GM18868 (cell line): Measurements from ENCODE around the gene VPS41.
"Not testable (repeated sequence)": the region's sequence is repeated elsewhere in the genome, so short reads cannot be mapped to it uniquely, and the experiment has no call there.

Experiments used
- ATAC-seq: cut with Tn5 transposase; IDR thresholded peaks from one replicate; pipeline ENCODE4 v1.9.1; 2021; ENCODE audit warnings: mild to moderate bottlenecking, moderate library complexity; ENCODE audit not compliant: unreplicated experiment

Gene VPS41

GRCh38 chr7:38855867-38856266 lies 53.1 kb downstream of the VPS41 start:
- peak; percentile 19 for ATAC-seq

DNA sequence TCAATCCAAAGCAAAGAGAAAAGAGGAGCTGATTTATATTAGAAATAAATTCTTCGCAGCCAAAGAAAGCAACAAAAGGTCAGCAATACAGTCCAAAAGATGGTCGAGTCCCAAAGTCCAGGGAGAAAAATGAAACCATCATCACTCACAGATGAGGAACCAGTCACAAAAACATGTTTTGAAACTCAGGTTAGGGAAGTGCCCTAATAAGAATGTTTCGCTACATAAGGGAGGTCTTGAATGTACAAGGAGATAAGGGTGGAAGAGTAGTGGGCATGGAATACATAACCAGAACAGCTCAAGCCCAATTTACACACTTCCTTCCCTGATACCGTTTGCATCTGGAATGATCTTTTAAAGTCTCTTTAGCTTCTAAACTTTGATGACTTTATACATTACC lies 53.6 kb downstream of the VPS41 start:
- ATAC-seq: peak; percentile 74

- not testable (repeated sequence) for ATAC-seq
These were observed 54.0 kb downstream of the VPS41 start for GRCh38 chr7:38854947-38855346.

DNA sequence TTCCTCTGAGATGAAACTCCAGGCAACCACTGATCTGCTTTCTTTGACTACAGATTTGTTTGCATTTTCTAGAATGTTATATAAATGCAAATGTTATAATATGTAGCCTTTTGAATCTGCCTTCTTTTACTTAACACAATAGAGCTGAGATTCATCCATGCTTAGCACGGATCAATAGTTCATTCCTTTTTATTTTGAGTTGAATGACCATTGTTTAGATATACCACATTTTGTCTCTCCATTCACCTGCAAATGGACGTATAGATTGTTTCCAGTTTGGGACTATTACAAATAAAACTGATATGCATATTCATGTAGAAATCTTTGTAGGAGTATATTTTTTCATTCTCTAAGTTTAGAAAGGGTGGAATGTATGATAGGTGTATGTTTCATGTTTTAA lies 57.7 kb downstream of the VPS41 start:
- no peak for ATAC-seq

DNA sequence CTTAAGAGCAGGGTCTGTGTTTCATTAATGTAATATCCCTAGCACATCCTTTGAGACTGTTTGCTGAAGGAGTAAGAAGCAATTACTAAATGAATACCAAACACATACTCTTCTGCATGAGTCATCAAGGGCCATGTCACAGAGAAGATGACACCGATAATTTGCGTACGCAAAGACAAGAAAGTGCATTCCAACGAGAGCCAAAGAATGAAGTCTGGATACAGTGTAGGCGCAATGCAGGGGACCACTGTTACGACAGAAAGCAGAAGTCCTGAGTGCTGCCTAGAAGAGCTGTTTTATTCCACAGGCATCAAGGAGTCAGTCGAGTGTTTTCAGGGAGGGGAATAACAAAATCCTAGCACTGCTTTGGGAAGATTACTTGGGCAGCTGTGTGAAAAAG lies 62.7 kb downstream of the VPS41 start:
- ATAC-seq: no peak

DNA sequence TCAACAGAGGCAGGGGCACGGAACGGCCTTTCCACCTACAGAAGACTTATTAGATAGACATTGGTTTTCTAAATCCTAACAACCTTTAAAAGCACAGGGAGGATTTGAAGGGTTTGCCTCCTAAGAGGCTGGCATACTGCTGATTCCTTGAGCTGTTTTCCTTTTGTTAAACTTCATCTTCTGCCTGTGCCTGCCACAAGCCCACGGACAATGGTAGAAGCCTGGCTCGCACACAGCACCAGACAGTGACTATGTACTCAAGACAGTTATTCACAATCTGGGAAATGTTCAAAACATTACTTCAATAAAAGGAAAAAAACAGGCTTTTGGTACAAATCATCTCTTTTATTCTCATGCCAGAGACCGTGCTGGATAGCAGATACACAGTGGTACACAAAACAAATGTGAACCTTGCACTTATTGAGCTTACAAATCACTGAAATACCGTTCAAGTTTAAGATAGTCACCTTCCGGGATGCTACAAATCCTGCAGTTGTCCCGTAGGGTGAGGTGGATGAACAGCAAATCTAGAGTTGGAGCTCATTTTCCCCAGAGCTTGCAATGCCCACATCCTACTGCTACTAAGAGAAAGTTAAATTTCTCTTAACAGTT lies 63.9 kb downstream of the VPS41 start:
- ATAC-seq: no peak

- no peak for ATAC-seq
These were observed 66.2 kb downstream of the VPS41 start for GRCh38 chr7:38842746-38843145.

GRCh38 chr7:38840736-38841460 lies 68.1 kb downstream of the VPS41 start:
- no peak for ATAC-seq

DNA sequence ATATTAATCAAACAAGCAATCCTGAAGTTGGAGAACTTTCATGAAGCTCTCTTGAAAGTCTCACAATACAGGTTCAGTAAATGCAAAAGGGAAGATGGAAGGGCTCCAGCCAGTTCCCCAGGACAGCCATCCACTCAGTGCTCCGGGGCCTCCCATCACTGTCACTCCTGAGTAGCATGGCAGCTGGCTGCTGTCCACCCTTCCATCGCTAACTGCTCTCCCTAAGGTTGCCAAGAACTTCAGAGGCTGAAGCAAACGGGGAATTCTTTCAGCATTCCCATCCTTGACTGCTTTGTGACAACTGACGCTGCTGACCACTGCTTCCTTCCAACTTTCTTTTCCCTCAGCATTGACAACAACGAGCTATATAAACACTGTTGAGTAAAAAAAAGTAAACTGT lies 69.1 kb downstream of the VPS41 start:
- ATAC-seq: no peak

DNA sequence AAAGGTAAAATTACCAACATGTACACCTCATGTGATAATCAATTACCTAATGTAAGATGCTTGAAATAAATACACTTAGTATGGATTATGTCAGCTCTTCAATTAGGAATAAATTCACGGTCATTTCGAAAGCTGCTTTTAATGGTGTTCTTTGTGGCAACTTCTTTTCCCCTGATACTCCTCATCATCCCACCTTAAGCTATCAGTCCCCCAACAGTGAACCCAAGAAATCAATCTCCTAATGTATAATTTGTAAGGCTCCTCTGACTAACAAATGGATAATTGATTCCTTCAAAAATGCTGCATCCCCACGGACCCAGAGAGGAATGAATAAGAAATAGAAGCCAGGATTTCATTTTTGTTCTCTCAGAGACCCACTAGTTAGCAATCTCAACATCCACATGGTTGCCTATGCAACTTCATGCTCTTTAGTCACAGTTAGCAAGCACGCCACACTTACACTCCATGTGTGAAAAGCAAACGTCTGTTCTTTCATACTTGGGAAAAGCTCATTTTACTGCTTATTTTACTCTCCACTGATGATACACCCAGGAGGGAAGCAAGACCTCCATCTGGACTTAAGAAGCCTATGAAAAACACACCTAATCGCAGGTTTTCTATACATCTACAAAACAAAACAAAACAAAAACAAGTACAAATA lies 70.1 kb downstream of the VPS41 start:
- ATAC-seq: no peak

- no peak for ATAC-seq
These were observed 74.6 kb downstream of the VPS41 start for GRCh38 chr7:38834357-38834756.

GRCh38 chr7:38833329-38833728 lies 75.7 kb downstream of the VPS41 start:
- no peak for ATAC-seq

GRCh38 chr7:38831259-38831996 lies 77.6 kb downstream of the VPS41 start:
- ATAC-seq: no peak

- no peak for ATAC-seq
These were observed 78.2 kb downstream of the VPS41 start for GRCh38 chr7:38830826-38831225.

DNA sequence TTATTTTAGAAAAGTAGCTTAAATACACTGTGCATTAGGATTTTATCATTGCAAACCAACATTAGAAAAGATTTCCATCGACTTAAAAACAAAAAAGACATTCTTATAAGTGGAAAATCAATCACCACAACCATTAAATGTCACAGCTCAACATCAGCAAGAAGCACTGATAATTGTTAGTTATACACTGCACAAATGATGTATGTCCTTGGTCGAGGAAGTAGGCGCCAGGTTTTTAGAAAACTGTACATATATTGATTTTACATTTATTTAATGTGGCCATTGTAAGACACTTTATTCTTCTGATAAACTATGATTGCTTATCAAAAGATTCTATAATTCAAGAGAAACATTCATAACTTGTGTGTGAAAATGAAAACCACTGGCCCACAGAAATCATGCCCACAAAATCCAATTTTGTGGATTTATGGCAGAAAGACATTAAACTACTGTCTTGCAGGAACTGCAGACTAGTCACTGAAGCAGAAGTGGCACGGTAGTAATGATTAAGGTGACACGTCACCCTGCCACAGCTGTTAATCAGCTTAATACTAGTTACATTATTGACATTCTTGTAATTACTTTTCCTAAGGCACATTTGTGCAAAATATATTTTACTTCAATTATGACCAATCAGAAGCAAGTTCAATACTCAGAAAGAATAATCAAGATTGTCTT lies 79.4 kb downstream of the VPS41 start:
- ATAC-seq: no peak

DNA sequence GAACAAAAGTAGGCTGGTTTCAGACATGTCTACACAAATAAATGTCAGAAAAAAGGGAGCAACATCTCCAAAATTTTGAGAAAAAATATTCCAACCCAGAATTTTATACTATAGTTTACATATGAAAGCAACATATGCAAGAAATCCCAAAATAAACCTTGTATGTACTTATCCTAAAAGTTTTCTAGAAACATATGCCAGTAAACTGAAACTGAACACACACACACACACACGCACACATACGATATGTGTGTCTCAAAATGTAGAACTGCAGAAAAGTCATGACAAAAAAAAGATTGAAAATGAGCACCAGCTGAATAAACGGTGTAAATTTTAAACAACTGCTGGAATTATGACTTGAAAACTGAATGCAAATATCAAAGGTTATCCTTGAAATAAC lies 81.0 kb downstream of the VPS41 start:
- no peak for ATAC-seq

- ATAC-seq: peak; percentile 65
These were observed 83.1 kb downstream of the VPS41 start for GRCh38 chr7:38825721-38826440.

DNA sequence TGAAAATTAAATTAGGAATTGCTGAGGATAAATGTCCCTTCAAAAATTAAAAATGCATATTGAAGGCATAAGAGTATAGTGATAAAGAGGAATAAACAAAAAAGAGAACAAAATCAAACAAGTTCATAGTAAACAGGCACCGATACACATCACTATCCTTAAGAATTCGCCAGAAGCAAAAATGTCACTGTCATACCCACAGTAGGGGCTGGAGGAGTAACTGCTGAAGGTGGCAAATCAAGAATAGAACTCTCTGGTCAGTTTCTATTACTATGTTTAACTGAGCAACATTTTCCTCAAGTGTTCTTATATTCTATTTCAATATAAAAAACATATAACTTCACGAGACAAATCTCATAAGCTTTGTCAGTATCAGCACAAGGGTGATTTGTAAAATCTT lies 84.0 kb downstream of the VPS41 start:
- ATAC-seq: no peak

DNA sequence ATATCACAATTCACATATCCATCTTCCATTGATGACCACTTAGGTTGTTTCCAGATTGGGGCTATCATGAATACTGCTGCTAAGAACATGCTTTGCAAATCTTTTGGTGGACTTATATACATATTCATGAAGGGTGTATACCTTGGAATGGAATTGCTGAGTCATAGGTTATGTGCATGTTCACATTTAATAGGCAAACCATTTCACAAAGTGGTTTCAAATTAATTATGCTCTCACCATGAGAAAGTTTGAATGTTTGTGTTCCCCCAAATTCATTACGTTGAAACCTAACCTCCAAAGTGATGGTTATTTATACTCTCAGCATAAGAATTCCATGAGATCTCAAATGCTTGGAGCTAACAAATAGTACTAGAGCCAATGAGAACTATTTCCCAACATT lies 86.4 kb downstream of the VPS41 start:
- no peak for ATAC-seq

DNA sequence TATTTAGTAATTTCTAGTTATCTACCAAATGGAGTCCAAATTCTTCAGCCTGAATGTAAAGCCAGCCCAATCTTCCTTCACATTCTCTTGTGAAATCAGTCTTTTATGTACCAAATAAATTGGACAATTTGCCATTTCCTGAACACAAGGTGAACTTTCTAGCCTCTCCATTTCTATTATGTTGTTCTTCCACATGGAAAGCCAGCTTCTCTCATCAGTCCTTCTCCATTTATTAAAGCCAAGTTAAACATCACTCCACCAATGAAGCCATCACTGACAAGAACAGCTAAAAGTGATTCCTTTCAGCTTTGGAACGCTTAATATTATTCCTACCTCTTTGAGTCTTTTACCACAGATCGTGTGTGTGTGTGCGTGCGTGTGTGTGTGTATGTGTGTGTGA lies 88.4 kb downstream of the VPS41 start:
- ATAC-seq: no peak
